ENCODE results near the gene PLD1.

The PLD1 gene

GRCh38 chr3:171845481-171846284, 35.4 kb upstream of the PLD1 start:
- no peak for DNase-seq (ENCODE audit: low read depth in 1 of 2, low spot score in 1 of 2)
- no peak for TF ChIP-seq JUND (IDR thresholded peaks at IDR 0.05; ENCODE audit: low read depth)
- in situ Hi-C loops (cut with HindIII; ENCODE audit: low pct_unique_long_range_greater_than_20kb, low sequenced_read_pairs) = no loop called here

GRCh38 chr3:171844873-171845272, 34.6 kb upstream of the PLD1 start:
- no peak for TF ChIP-seq JUND (IDR thresholded peaks at IDR 0.05; ENCODE audit: low read depth)
- DNase-seq (ENCODE audit: low read depth in 1 of 2, low spot score in 1 of 2) = peak in 1 of 2 experiments; percentile 45

GRCh38 chr3:171842864-171843518, 32.7 kb upstream of the PLD1 start, which contains the start of gene TMEM212:
Gene TMEM212, plus strand, starts transcription at chr3:171843349. Its CDS starts 35 bp downstream, at chr3:171843384.
- in situ Hi-C loops (cut with HindIII; ENCODE audit: low pct_unique_long_range_greater_than_20kb, low sequenced_read_pairs) = no loop called here
- DNase-seq (ENCODE audit: low read depth in 1 of 2, low spot score in 1 of 2) = peak in 1 of 2 experiments; percentile 45

More at GRCh38 chr3:171844873-171845272, 34.6 kb upstream of the PLD1 start:
- in situ Hi-C loops (cut with HindIII; ENCODE audit: low pct_unique_long_range_greater_than_20kb, low sequenced_read_pairs) = no loop called here

GRCh38 chr3:171841620-171842000, 31.3 kb upstream of the PLD1 start:
- in situ Hi-C loops (cut with HindIII; ENCODE audit: low pct_unique_long_range_greater_than_20kb, low sequenced_read_pairs) = no loop called here
- TF ChIP-seq JUND (IDR thresholded peaks at IDR 0.05; ENCODE audit: low read depth) = no peak
- no peak for DNase-seq (ENCODE audit: low read depth in 1 of 2, low spot score in 1 of 2)

More at GRCh38 chr3:171842864-171843518, 32.7 kb upstream of the PLD1 start, which contains the start of gene TMEM212:
- no peak for TF ChIP-seq JUND (IDR thresholded peaks at IDR 0.05; ENCODE audit: low read depth)

- no peak for TF ChIP-seq JUND (IDR thresholded peaks at IDR 0.05; ENCODE audit: low read depth)
- DNase-seq (ENCODE audit: low read depth in 1 of 2, low spot score in 1 of 2) = no peak
- in situ Hi-C loops (cut with HindIII; ENCODE audit: low pct_unique_long_range_greater_than_20kb, low sequenced_read_pairs) = no loop called here
These were observed 30.7 kb upstream of the PLD1 start for GRCh38 chr3:171840811-171841619.

- no peak for DNase-seq (ENCODE audit: low read depth in 1 of 2, low spot score in 1 of 2)
- TF ChIP-seq JUND (IDR thresholded peaks at IDR 0.05; ENCODE audit: low read depth) = no peak
- in situ Hi-C loops (cut with HindIII; ENCODE audit: low pct_unique_long_range_greater_than_20kb, low sequenced_read_pairs) = no loop called here
These were observed 30.1 kb upstream of the PLD1 start for GRCh38 chr3:171840445-171840810.

- DNase-seq (ENCODE audit: low read depth in 1 of 2, low spot score in 1 of 2) = no peak
- no peak for TF ChIP-seq JUND (IDR thresholded peaks at IDR 0.05; ENCODE audit: low read depth)
- in situ Hi-C loops (cut with HindIII; ENCODE audit: low pct_unique_long_range_greater_than_20kb, low sequenced_read_pairs) = no loop called here
These were observed 29.0 kb upstream of the PLD1 start for GRCh38 chr3:171839270-171839669.

GRCh38 chr3:171838218-171838720, 28.0 kb upstream of the PLD1 start:
- in situ Hi-C loops (cut with HindIII; ENCODE audit: low pct_unique_long_range_greater_than_20kb, low sequenced_read_pairs) = no loop called here
- TF ChIP-seq JUND (IDR thresholded peaks at IDR 0.05; ENCODE audit: low read depth) = no peak
- peak in 1 of 2 experiments; percentile 56 for DNase-seq (ENCODE audit: low read depth in 1 of 2, low spot score in 1 of 2)

GRCh38 chr3:171837698-171838097, 27.4 kb upstream of the PLD1 start:
- in situ Hi-C loops (cut with HindIII; ENCODE audit: low pct_unique_long_range_greater_than_20kb, low sequenced_read_pairs) = no loop called here
- TF ChIP-seq JUND (IDR thresholded peaks at IDR 0.05; ENCODE audit: low read depth) = no peak
- no peak for DNase-seq (ENCODE audit: low read depth in 1 of 2, low spot score in 1 of 2)

GRCh38 chr3:171836855-171837254, 26.6 kb upstream of the PLD1 start:
- in situ Hi-C loops (cut with HindIII; ENCODE audit: low pct_unique_long_range_greater_than_20kb, low sequenced_read_pairs) = no loop called here
- DNase-seq (ENCODE audit: low read depth in 1 of 2, low spot score in 1 of 2) = no peak
- TF ChIP-seq JUND (IDR thresholded peaks at IDR 0.05; ENCODE audit: low read depth) = no peak

GRCh38 chr3:171835613-171836012, 25.3 kb upstream of the PLD1 start:
- in situ Hi-C loops (cut with HindIII; ENCODE audit: low pct_unique_long_range_greater_than_20kb, low sequenced_read_pairs) = no loop called here
- no peak for TF ChIP-seq JUND (IDR thresholded peaks at IDR 0.05; ENCODE audit: low read depth)
- no peak for DNase-seq (ENCODE audit: low read depth in 1 of 2, low spot score in 1 of 2)

GRCh38 chr3:171835116-171835515, 24.8 kb upstream of the PLD1 start:
- DNase-seq (ENCODE audit: low read depth in 1 of 2, low spot score in 1 of 2) = no peak
- TF ChIP-seq JUND (IDR thresholded peaks at IDR 0.05; ENCODE audit: low read depth) = no peak
- in situ Hi-C loops (cut with HindIII; ENCODE audit: low pct_unique_long_range_greater_than_20kb, low sequenced_read_pairs) = no loop called here
